Endothelial cell of umbilical vein (primary cell): ENCODE data around the gene KAZALD1. TPM values are rescaled to one million over a fixed set of nuclear protein-coding genes. Genes with fewer than 3 reads are reported as not detected.

Experiments
- BruUV-seq: library from RNA; stranded (reverse); fragments of 400-500 nt; replicated peaks from 2 replicates; lab custom pipeline; 2021; lab: Mats Ljungman, UMichigan
- CTCF ChIA-PET: fragments of 300-600, 350-600 bp; sonication (Branson Sonifier 250); formaldehyde crosslinking; loops from one replicate; lab custom pipeline; 2021; ENCODE audit warnings: antibody characterized with exemption, inconsistent platforms; lab: Charles Lee
- POLR2A ChIA-PET: fragments of 300-600, 350-600 bp; sonication (Branson Sonifier 250); formaldehyde crosslinking; loops from one replicate; lab custom pipeline; 2021; ENCODE audit warnings: antibody characterized with exemption, inconsistent platforms; lab: Charles Lee
- DNase-seq: peaks from one replicate; pipeline ENCODE4 v3.0.0-alpha.2; 2011; ENCODE audit warnings: low read depth, low spot score
- FAIRE-seq: peaks from 2 replicates; lab custom pipeline; 2011; peaks lifted over from hg19 to GRCh38; lab: Jason Lieb, UNC
- H2AFZ ChIP-seq: 2 replicates; pipeline ENCODE4 v1.6.0; 2012; ENCODE audit warnings: low read depth, low read length, control low read depth, inconsistent platforms
- H3K27ac ChIP-seq: 2 replicates; pipeline ENCODE4 v1.5.1; 2011; ENCODE audit warnings: low read depth, mild to moderate bottlenecking, control low read depth, low read length, moderate library complexity; ENCODE audit not compliant: insufficient read depth
- H3K27me3 ChIP-seq, 2 experiments: 2 replicates each; pipeline versions ENCODE4 v1.6.0 to v1.6.1; 2011; ENCODE audit warnings: low read length in 2 of 2, mixed read lengths in 1 of 2; ENCODE audit not compliant: control insufficient read depth in 2 of 2, insufficient read depth in 2 of 2
- H3K36me3 ChIP-seq, 2 experiments: 2 replicates in 1 of 2; 3 replicates in 1 of 2; pipeline ENCODE4 v1.5.1; 2011; ENCODE audit warnings: low read length in 2 of 2, mild to moderate bottlenecking in 1 of 2, moderate library complexity in 1 of 2; ENCODE audit not compliant: control insufficient read depth in 2 of 2, insufficient read depth in 2 of 2; ENCODE audit errors: extremely low read depth in 1 of 2
- H3K4me1 ChIP-seq: 3 replicates; pipeline ENCODE4 v1.5.1; 2011; ENCODE audit warnings: mild to moderate bottlenecking, low read length; ENCODE audit not compliant: control insufficient read depth, insufficient read depth; ENCODE audit errors: extremely low read depth
- H3K4me2 ChIP-seq: 2 replicates; pipeline ENCODE4 v1.6.1; 2011; ENCODE audit warnings: low read length, control low read depth, mixed read lengths; ENCODE audit not compliant: insufficient read depth
- H3K4me3 ChIP-seq, 3 experiments: fragments of 200-600 bp in 1 of 3; sonication (generic), shearing (Covaris generic) in 1 of 3; replicated peaks in 1 of 3; 2 replicates each; pipeline ENCODE4 v1.5.1; 2011 to 2016; ENCODE audit warnings: control low read depth in 3 of 3, low read length in 3 of 3, mild to moderate bottlenecking in 2 of 3, inconsistent platforms in 1 of 3, low read depth in 1 of 3, moderate library complexity in 1 of 3; ENCODE audit not compliant: insufficient read depth in 1 of 3
- H3K79me2 ChIP-seq: 2 replicates; pipeline ENCODE4 v1.6.0; 2012; ENCODE audit warnings: low read length, inconsistent platforms; ENCODE audit not compliant: control insufficient read depth, insufficient read depth
- H3K9ac ChIP-seq: replicated peaks from 2 replicates; pipeline ENCODE3; 2011; ENCODE audit warnings: low read length, control low read depth; ENCODE audit not compliant: insufficient read depth; ENCODE audit errors: extremely low read depth
- H3K9me1 ChIP-seq: replicated peaks from 3 replicates; pipeline ENCODE4 v1.6.0; 2011; ENCODE audit warnings: mild to moderate bottlenecking, low read length; ENCODE audit not compliant: control insufficient read depth, insufficient read depth; ENCODE audit errors: extremely low read depth
- H3K9me3 ChIP-seq: replicated peaks from 2 replicates; pipeline ENCODE4 v1.5.1; 2012; ENCODE audit warnings: low read length, inconsistent platforms; ENCODE audit not compliant: control insufficient read depth, insufficient read depth
- H4K20me1 ChIP-seq: replicated peaks from 2 replicates; pipeline ENCODE3; 2011; ENCODE audit warnings: mild to moderate bottlenecking, low read length; ENCODE audit not compliant: control insufficient read depth, insufficient read depth; ENCODE audit errors: extremely low read depth
- CTCF ChIP-seq, 2 donors: IDR thresholded peaks; 1 replicate in 1 of 2; 2 replicates in 1 of 2; pipeline ENCODE4 v1.5.1; 2011; ENCODE audit warnings: low read length in 2 of 2, mild to moderate bottlenecking in 2 of 2, moderate library complexity in 2 of 2, control low read depth in 1 of 2, inconsistent platforms in 1 of 2, low read depth in 1 of 2; ENCODE audit not compliant: insufficient read depth in 1 of 2; ENCODE audit errors: extremely low read depth in 1 of 2
- EZH2 ChIP-seq: IDR thresholded peaks from 2 replicates; pipeline ENCODE4 v1.6.1; 2012; ENCODE audit warnings: borderline replicate concordance, low read depth, mild to moderate bottlenecking, moderate library complexity, low read length, inconsistent platforms; ENCODE audit not compliant: severe bottlenecking
- FOS ChIP-seq: IDR thresholded peaks from 2 replicates; pipeline ENCODE4 v1.6.1; 2011; ENCODE audit warnings: mild to moderate bottlenecking, low read length, moderate library complexity, borderline replicate concordance; ENCODE audit not compliant: insufficient read depth
- GATA2 ChIP-seq: IDR thresholded peaks from 2 replicates; pipeline ENCODE4 v1.7.0; 2011; ENCODE audit warnings: low read depth, mild to moderate bottlenecking, moderate library complexity, mixed read lengths, low read length; ENCODE audit not compliant: insufficient read length, insufficient read depth
- JUN ChIP-seq: IDR thresholded peaks from 2 replicates; pipeline ENCODE4 v1.6.1; 2011; ENCODE audit warnings: borderline replicate concordance, low read depth; ENCODE audit not compliant: insufficient read length, insufficient read depth
- MAX ChIP-seq: IDR thresholded peaks from 2 replicates; pipeline ENCODE4 v1.6.1; 2011; ENCODE audit not compliant: insufficient read depth, insufficient read length
- MYC ChIP-seq: IDR thresholded peaks from one replicate; pipeline ENCODE4 v1.6.1; 2011; ENCODE audit warnings: mild to moderate bottlenecking, low read depth, low read length
- POLR2A ChIP-seq: IDR thresholded peaks from 2 replicates; pipeline ENCODE4 v1.6.1; 2012; ENCODE audit warnings: low read depth, mild to moderate bottlenecking, control low read depth, low read length
- POLR2AphosphoS5 ChIP-seq: IDR thresholded peaks from 2 replicates; pipeline ENCODE4 v1.6.1; 2012; ENCODE audit warnings: low read depth, mild to moderate bottlenecking, control low read depth, low read length, moderate library complexity; ENCODE audit not compliant: insufficient read depth
- dilution Hi-C: fragments of 300-500 bp; cut with MboI; formaldehyde crosslinking; loops from one replicate; pipeline ENCODE4 v1.15.0; 2019; ENCODE audit warnings: low sequenced_read_pairs; ENCODE audit not compliant: extremely low pct_ligation_motif_present
- intact Hi-C: fragments of 100-400 bp; cut with micrococcal nuclease; formaldehyde crosslinking; loops from one replicate; pipeline ENCODE4 v1.10.0; 2022
- polyA plus RNA-seq, 4 experiments: library from polyadenylated mRNA; depleted of rRNA in 3 of 4; stranded (reverse) in 3 of 4; unstranded in 1 of 4; fragments of >200 nt; gene quantifications; 2 replicates each; pipeline versions ENCODE4 v1.2.1 to v1.2.3, GENCODE V29; 2011 to 2012; ENCODE audit warnings: missing spikeins in 1 of 4
- total RNA-seq: library from RNA; stranded (reverse); gene quantifications from 2 replicates; pipeline ENCODE4 v1.2.3, GENCODE V29; 2021

Gene KAZALD1
- total and polyA plus RNA-seq, 2 donors (not counting 3 experiments of a cell fraction or from before 2014, with no cell fraction given), result 3.0 to 3.3 TPM

- DNase-seq, result no peak
- no peaks in the 10 kb centered on the region for H3K36me3 ChIP-seq
- H3K9me1 ChIP-seq, result no peaks in the 10 kb centered on the region
- H3K4me3 ChIP-seq, result no peak overlapping the region
- BruUV-seq, result no TSS peak
- TF ChIP-seq GATA2, result no peak
- TF ChIP-seq POLR2A, result no peak
- TF ChIP-seq EZH2, result no peak
- TF ChIP-seq MYC, result no peak
- no peak for TF ChIP-seq CTCF (IDR thresholded peaks at IDR 0.05; ENCODE audit: extremely low read depth in 1 of 2, insufficient read depth in 1 of 2, low read depth in 1 of 2, low read length in 2 of 2)
- no peak for TF ChIP-seq MAX
- TF ChIP-seq FOS, result no peak
- TF ChIP-seq JUN, result no peak
- no peak for TF ChIP-seq POLR2AphosphoS5
- dilution Hi-C loops, result no loop called here
- no peaks in the 10 kb centered on the region for H3K9me3 ChIP-seq
- no peaks in the 10 kb centered on the region for H3K27me3 ChIP-seq
- peaks cover 51% of the 10 kb centered on the region for H3K4me1 ChIP-seq
- no peak overlapping the region for H3K27ac ChIP-seq
- no peak overlapping the region for H3K9ac ChIP-seq
- H4K20me1 ChIP-seq, result no peaks in the 10 kb centered on the region
- no peak overlapping the region for H3K4me2 ChIP-seq
- CTCF ChIA-PET, result interaction anchor here (0.9 to 13.1 kb wide), 5 partner anchors 9 to 78 kb away, joined by 3 to 290 read pairs (median 6); no protein-coding TSS in a partner anchor
- H3K79me2 ChIP-seq, result no peaks in the 10 kb centered on the region
- FAIRE-seq, result no peak
- no peak overlapping the region for H2AFZ ChIP-seq
- intact Hi-C loops, result loop anchor here (5.0 kb wide), 1 partner anchor 32 kb away; the partner anchor contains the start of genes PDZD7 and SFXN3
- POLR2A ChIA-PET, result no interaction called here
Observed at GRCh38 chr10:101064415-101065030, 2.7 kb downstream of the KAZALD1 start.
